Caco-2 (cell line): Measurements from ENCODE around the gene GAN. TPM values are rescaled to one million over a fixed set of nuclear protein-coding genes. Genes with fewer than 3 reads are reported as not detected.
A peak's percentile ranks its signal among the peaks of the same experiment; 100 is the strongest.

Source experiments
- BruUV-seq: library from RNA; stranded (reverse); fragments of 400-500 nt; replicated peaks from 2 replicates; lab custom pipeline; 2021; lab: Mats Ljungman, UMichigan
- CTCF ChIA-PET: fragments of 300-600 bp; sonication (Branson Sonifier 250); formaldehyde crosslinking; loops from one replicate; lab custom pipeline; 2022; ENCODE audit warnings: antibody characterized with exemption; lab: Charles Lee
- POLR2A ChIA-PET: fragments of 300-600 bp; sonication (Branson Sonifier 250); formaldehyde crosslinking; loops from one replicate; lab custom pipeline; 2022; ENCODE audit warnings: antibody characterized with exemption; lab: Charles Lee
- DNase-seq, 2 experiments: peaks; one replicate each; pipeline versions ENCODE4 v3.0.0 to v3.0.0-alpha.2; 2020 to 2022
- H3K27me3 ChIP-seq: replicated peaks from 2 replicates; pipeline ENCODE4 v1.6.0; 2011; ENCODE audit warnings: low read length; ENCODE audit not compliant: control insufficient read depth, insufficient read depth
- H3K36me3 ChIP-seq: 2 replicates; pipeline ENCODE4 v1.5.1; 2011; ENCODE audit warnings: low read length; ENCODE audit not compliant: control insufficient read depth, insufficient read depth
- H3K4me1 ChIP-seq: fragments of 250-450 bp; sonication (Bioruptor Pico); 2 replicates; pipeline ENCODE4 v1.5.1; 2020; ENCODE audit warnings: mild to moderate bottlenecking
- H3K4me3 ChIP-seq: 2 replicates; pipeline ENCODE4 v1.5.1; 2011; ENCODE audit warnings: low read depth, mild to moderate bottlenecking, control low read depth, low read length
- H3K9me3 ChIP-seq: fragments of 250-450 bp; sonication (Bioruptor Pico); 2 replicates; pipeline ENCODE4 v1.5.1; 2020; ENCODE audit warnings: mild to moderate bottlenecking, moderate library complexity
- H3K27ac Mint-ChIP-seq: one replicate; pipeline ENCODE4 v1.8.0; 2022; ENCODE audit warnings: mixed read lengths; ENCODE audit not compliant: unreplicated experiment
- H3K27me3 Mint-ChIP-seq: one replicate; pipeline ENCODE4 v1.8.0; 2022; ENCODE audit warnings: mixed read lengths; ENCODE audit not compliant: insufficient read depth, unreplicated experiment
- H3K36me3 Mint-ChIP-seq: one replicate; pipeline ENCODE4 v1.8.0; 2022; ENCODE audit warnings: mild to moderate bottlenecking, mixed read lengths; ENCODE audit not compliant: insufficient read depth, unreplicated experiment
- H3K4me1 Mint-ChIP-seq: one replicate; pipeline ENCODE4 v1.8.0; 2022; ENCODE audit warnings: low read depth, mixed read lengths; ENCODE audit not compliant: unreplicated experiment
- H3K4me3 Mint-ChIP-seq: one replicate; pipeline ENCODE4 v1.8.0; 2022; ENCODE audit warnings: mild to moderate bottlenecking, moderate library complexity, mixed read lengths; ENCODE audit not compliant: unreplicated experiment
- H3K9me3 Mint-ChIP-seq: one replicate; pipeline ENCODE4 v1.8.0; 2022; ENCODE audit warnings: mixed read lengths; ENCODE audit not compliant: unreplicated experiment
- intact Hi-C: fragments of 100-400 bp; cut with micrococcal nuclease; formaldehyde crosslinking; loops from one replicate; pipeline ENCODE4 v1.10.0; 2022; ENCODE audit not compliant: unreplicated experiment
- total RNA-seq: library from RNA; stranded (reverse); gene quantifications from 2 replicates; pipeline ENCODE4 v1.2.3, GENCODE V29; 2022
- TF ChIP-seq, protein P1 (sequence below), 2 experiments: fragments of 200-600 bp in 1 of 2; IDR thresholded peaks; 1 replicate in 1 of 2; 2 replicates in 1 of 2; pipeline versions ENCODE4 v1.5.1 to v1.8.0; 2011 to 2022; ENCODE audit warnings: antibody characterized with exemption in 1 of 2, control low read depth in 1 of 2, inconsistent platforms in 1 of 2, low read depth in 1 of 2, low read length in 1 of 2, mild to moderate bottlenecking in 1 of 2, moderate library complexity in 1 of 2; ENCODE audit not compliant: insufficient read depth in 1 of 2, severe bottlenecking in 1 of 2, unreplicated experiment in 1 of 2

The GAN gene
- total RNA-seq, 1 experiment from 2014 or later, result 29.3 TPM

DNA sequence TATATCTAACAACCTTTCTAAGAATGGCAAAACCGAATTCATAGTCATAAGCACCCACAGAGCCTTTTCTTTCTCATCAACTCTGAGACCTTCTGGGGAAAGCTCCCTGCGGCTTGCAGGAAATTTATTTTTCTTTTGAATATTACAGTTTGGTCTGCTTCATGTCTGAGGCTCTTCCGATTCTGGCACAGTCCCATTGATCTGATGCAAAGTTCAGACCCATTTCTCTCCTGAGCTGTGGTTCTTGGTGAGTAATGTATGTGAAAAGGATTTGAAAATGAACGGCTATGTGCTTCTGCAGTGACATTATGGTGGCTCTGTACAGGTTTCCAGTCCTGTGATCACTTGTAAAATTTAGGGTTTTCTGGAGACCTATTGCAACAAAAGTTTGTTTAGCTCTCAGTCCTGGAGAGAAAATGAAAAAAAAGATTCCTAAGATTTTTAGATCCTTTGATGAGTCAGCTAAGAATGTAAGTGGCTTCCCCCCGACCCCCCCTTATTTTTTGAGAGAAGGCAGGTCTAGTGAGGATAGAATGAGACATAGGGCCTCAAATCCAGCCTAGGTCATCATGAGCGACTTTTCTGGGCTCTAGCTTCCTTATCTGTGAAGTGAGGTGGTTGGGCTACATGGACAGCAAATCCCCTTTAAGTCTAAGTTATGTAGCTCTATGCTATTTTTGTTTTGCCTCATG, 4.6 kb downstream of the GAN start:
- TF ChIP-seq, protein P1, sequence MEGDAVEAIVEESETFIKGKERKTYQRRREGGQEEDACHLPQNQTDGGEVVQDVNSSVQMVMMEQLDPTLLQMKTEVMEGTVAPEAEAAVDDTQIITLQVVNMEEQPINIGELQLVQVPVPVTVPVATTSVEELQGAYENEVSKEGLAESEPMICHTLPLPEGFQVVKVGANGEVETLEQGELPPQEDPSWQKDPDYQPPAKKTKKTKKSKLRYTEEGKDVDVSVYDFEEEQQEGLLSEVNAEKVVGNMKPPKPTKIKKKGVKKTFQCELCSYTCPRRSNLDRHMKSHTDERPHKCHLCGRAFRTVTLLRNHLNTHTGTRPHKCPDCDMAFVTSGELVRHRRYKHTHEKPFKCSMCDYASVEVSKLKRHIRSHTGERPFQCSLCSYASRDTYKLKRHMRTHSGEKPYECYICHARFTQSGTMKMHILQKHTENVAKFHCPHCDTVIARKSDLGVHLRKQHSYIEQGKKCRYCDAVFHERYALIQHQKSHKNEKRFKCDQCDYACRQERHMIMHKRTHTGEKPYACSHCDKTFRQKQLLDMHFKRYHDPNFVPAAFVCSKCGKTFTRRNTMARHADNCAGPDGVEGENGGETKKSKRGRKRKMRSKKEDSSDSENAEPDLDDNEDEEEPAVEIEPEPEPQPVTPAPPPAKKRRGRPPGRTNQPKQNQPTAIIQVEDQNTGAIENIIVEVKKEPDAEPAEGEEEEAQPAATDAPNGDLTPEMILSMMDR (IDR thresholded peaks at IDR 0.05; ENCODE audit: insufficient read depth in 1 of 2, low read depth in 1 of 2, low read length in 1 of 2, severe bottlenecking in 1 of 2, unreplicated experiment in 1 of 2), result no peak
- DNase-seq, result peak in 1 of 2 experiments; percentile 20
- no peaks in the 10 kb centered on the region for H3K9me3 ChIP-seq
- H3K4me1 ChIP-seq, result peaks cover 10% of the 10 kb centered on the region; the same call in 1 of the 2 replicates
- no peaks in the 10 kb centered on the region for H3K9me3 Mint-ChIP-seq
- H3K4me3 ChIP-seq, result no peak overlapping the region
- H3K27me3 Mint-ChIP-seq, result no peaks in the 10 kb centered on the region
- intact Hi-C loops, result loop anchor here (10.0 kb wide), 1 partner anchor 225 kb away; the partner anchor contains the start of gene GCSH
- H3K36me3 Mint-ChIP-seq, result peaks cover 5% of the 10 kb centered on the region
- no peaks in the 10 kb centered on the region for H3K36me3 ChIP-seq
- no peaks in the 10 kb centered on the region for H3K27me3 ChIP-seq
- BruUV-seq, result no TSS peak
- H3K4me1 Mint-ChIP-seq, result peaks cover 25% of the 10 kb centered on the region
- H3K4me3 Mint-ChIP-seq, result no peak overlapping the region
- ChIA-PET POLR2A (interaction anchor here (0.6 kb wide), 1 partner anchor 81 kb away, joined by 3 read pairs; no protein-coding TSS in a partner anchor), CTCF (no interaction called here)
- H3K27ac Mint-ChIP-seq, result no peak overlapping the region

DNA sequence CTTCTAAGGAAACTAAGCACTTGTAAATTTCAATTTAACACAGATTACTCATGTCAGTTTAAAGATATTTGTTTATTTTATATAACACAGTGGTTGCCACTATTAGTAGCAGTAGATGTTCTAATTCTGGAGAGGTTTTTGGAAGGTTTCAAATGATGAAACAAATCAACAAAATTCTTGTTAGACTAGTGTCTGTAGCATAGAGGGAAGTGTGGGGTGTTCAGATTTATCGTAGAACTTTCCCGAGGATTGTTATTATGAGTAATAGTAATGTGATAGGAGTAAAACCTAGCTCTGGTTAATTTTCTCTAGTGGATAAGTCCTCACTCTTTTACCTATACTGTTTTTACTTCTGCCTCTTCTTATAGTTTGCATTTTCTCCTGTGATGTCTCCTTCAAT, 6.3 kb downstream of the GAN start:
- POLR2A ChIA-PET, result no interaction called here
- H3K36me3 Mint-ChIP-seq, result no peaks in the 10 kb centered on the region
- intact Hi-C loops, result no loop called here
- TF ChIP-seq, protein P1 (IDR thresholded peaks at IDR 0.05; ENCODE audit: insufficient read depth in 1 of 2, low read depth in 1 of 2, low read length in 1 of 2, severe bottlenecking in 1 of 2, unreplicated experiment in 1 of 2), result no peak
- peaks cover 23% of the 10 kb centered on the region for H3K4me1 Mint-ChIP-seq
- H3K4me3 Mint-ChIP-seq, result no peak overlapping the region
- H3K9me3 ChIP-seq, result no peaks in the 10 kb centered on the region
- BruUV-seq, result no TSS peak
- H3K27ac Mint-ChIP-seq, result no peak overlapping the region
- CTCF ChIA-PET, result no interaction called here
- DNase-seq, result no peak
- no peaks in the 10 kb centered on the region for H3K27me3 Mint-ChIP-seq
- no peaks in the 10 kb centered on the region for H3K27me3 ChIP-seq
- no peaks in the 10 kb centered on the region for H3K9me3 Mint-ChIP-seq
- no peak overlapping the region for H3K4me3 ChIP-seq
- no peaks in the 10 kb centered on the region for H3K36me3 ChIP-seq
- peaks cover 10% of the 10 kb centered on the region; the same call in 1 of the 2 replicates for H3K4me1 ChIP-seq

DNA sequence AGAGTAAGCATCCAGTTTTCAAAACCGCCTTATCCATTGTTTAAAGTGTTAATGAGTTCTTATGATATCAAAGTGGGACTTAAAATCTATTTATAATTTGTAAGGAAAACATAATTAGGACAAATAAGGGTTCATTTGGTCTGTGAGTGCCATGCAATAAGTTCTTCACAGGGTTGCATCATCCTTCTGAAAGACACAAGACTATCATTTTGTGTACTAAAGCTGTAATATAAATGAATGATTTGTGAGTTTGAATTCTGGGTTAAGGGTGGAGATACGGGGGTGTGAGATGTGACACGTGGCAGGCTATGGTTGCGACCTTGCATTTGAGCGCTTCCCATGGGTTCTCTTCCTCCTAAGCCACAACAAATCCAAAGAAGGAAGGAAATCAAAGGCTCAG, 6.8 kb downstream of the GAN start:
- CTCF ChIA-PET, result no interaction called here
- BruUV-seq, result no TSS peak
- H3K36me3 Mint-ChIP-seq, result no peaks in the 10 kb centered on the region

More for the DNA sequence above, 6.8 kb downstream of the GAN start:
- H3K27me3 ChIP-seq, result no peaks in the 10 kb centered on the region
- no peak for DNase-seq
- Mint-ChIP-seq H3K27me3 (no peaks in the 10 kb centered on the region), H3K4me3 (no peak overlapping the region), H3K27ac (no peak overlapping the region), H3K9me3 (no peaks in the 10 kb centered on the region), H3K4me1 (peaks cover 20% of the 10 kb centered on the region)
- no peaks in the 10 kb centered on the region for H3K9me3 ChIP-seq
- intact Hi-C loops, result no loop called here
- peaks cover 10% of the 10 kb centered on the region; the same call in 1 of the 2 replicates for H3K4me1 ChIP-seq
- no peak overlapping the region for H3K4me3 ChIP-seq
- no peaks in the 10 kb centered on the region for H3K36me3 ChIP-seq
- POLR2A ChIA-PET, result interaction anchor here (0.6 kb wide), 1 partner anchor 58 kb away, joined by 3 read pairs; no protein-coding TSS in a partner anchor
- TF ChIP-seq, protein P1 (IDR thresholded peaks at IDR 0.05; ENCODE audit: insufficient read depth in 1 of 2, low read depth in 1 of 2, low read length in 1 of 2, severe bottlenecking in 1 of 2, unreplicated experiment in 1 of 2), result no peak
